Renal cortical epithelial cell (primary cell): ENCODE results near the gene C16orf74. TPM values are rescaled to one million over a fixed set of nuclear protein-coding genes. Genes with fewer than 3 reads are reported as not detected.

ENCODE experiments used
- DNase-seq: peaks from one replicate; pipeline ENCODE4 v3.0.0-alpha.2; 2011; ENCODE audit warnings: low read depth
- total RNA-seq: library from RNA; depleted of rRNA; stranded (reverse); fragments of >200 nt; gene quantifications from 2 replicates; pipeline ENCODE4 v1.2.3, GENCODE V29; 2014

C16orf74 gene
- total RNA-seq, 1 donor from 2014 or later = 1.6 TPM

DNA sequence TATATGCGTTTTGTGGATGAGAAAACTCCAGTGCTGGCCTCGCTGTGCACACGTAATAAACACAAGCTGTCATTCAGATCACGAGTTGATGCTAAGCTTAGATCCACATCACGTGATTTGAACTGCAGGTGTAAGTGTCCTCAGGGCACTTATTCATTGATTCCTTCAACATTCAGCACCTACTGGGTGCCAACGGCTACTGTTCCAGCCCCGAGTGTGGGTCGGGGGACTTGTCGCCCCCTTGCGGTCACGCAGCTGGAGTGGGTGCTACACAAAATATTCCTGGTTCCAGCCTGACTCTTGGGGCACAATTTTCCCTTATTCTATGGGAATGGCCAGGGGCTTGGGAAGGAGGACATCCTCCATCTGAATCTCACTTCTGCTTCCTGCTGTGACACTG is 32.2 kb downstream of the C16orf74 start:
- DNase-seq = peak; percentile 7

DNA sequence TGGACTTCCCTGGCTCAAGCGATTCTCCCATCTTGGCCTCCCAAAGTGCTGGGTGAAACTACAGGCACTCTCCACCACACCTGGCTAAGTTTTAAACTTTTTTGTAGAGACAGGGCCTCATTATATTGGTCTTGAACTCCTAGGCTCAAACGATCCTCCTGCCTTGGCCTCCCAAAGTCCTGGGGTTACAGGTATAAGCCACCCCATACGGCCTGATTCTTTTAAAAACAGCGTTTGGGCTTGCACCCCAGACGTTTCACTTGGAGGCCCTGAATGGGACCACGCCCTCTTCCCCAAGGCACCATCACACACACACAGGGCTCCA is 32.8 kb downstream of the C16orf74 start:
- no peak for DNase-seq

DNA sequence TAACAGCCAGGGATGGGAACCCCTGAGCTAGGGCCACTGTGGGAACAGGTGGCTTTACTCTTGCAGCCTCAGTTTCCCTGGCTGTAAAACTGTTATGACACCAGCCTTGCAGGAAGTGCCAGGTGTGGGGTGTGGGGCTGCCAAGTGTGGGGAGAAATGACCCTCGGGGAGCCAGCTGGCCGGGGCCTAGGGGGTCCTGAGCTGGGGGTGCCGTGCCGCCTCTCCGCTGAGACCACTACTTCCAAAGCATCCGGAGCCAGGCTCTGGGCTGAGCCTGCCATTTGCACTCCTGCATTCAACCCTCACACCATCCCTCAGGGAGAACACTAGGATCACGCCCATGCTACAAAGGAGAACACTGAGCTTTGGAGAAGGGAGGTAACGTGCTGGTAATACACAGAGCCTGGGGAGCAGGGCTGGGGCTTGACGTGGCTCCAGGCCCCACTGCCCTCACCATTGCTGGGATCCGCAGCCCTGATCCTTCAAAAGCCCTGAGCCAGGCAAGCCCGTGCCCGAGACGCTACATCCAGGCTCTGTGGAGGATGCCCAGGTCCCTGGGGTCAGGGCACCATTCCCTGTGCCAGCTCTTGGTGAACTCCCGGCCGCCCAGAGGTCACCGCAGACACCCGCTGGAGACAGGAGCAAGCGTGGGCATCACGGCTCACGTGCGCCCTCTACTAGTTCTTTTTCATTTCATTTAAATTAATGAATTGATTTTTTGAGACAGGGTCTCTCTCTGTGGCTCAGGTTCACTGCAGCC is 33.3 kb downstream of the C16orf74 start:
- peak; percentile 34 for DNase-seq

DNA sequence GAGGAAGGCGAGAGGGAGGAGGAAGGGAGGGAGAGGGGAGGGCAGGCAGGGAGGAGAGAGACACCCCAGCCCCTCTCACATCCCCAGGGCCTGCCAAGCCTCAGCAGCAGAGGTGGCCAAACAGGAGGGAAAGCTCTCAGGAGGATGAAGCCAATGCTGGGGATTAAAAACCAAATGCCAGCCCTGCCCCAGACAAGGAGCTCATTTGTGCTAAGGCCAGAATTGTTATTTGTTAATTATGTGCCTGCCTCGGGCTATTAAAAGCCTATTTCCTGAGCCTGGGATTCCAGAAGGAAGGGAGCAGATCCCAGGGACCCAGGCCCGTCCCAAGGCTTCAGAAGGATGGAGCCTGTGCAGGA is 34.2 kb downstream of the C16orf74 start:
- DNase-seq = no peak

DNA sequence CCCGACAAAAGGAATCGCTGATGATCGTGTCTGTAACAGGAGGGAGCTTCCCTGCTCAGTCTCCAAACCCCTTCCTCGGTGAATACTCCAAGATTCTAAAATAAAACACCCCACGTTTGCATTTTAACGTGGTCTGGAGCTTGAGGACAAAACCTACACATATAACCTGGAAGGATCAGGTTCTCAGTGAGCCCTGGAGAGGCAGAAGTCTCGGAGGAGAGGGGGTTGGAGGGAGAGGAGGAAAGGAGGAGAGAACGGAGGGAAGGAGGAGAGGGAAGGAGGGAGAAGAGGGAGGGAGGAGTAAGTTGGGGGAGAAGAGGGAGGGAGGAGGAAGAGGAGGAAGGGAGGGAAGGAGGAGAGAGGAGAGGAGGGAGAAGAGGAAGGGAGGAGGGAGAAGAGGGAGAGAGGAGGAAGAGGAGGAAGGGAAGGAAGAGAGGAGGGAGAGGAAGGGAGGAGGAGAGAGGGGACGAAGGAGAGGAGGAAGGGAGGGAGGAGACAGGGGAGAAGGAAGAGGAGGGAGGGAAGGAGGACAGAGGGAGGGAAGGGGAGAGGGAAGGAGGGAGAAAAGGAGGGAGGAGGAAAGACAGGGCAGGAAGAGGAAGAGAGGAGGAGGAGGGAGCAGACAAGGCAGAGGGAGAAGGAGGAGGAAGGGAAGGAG is 34.7 kb downstream of the C16orf74 start:
- no peak for DNase-seq

DNA sequence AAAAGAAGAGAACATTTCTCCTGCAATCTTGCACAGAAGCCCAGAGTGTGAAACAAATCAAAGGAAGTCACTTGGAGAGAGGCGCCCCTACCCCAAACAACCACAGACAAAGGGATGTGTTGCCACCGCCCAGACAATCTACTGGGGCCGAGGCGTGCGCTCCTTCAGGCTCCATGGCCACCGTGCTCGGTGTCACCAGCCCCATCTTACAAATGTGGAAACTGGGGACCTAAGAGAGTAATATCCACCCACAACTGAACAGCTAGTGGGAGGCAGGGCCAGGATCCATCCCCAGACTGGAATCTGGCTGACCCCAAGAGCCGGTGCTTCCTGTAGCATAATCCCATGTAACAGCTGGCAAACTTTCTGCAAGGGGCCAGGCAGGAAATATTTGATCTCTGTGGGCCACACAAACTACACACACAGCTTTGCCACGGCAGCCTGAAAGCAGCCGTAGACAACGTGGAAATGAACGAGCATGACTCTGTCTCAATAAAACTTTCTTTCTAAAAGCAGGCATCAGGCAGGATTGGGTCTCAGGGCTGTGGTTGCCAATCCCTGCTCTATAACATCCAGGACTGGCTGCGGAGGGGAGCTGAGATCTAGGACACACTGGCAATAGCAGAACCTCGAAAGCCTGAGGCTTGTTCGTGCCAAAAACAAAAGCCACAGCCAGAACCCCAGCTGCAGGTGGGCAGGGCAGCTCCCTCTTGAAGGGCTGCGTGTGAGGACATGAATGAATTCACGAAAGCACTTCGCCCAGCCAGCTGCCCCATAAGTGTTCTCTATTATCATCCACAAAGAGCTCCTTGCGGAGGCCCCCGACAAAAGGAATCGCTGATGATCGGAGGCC is 35.5 kb downstream of the C16orf74 start:
- DNase-seq = no peak

DNA sequence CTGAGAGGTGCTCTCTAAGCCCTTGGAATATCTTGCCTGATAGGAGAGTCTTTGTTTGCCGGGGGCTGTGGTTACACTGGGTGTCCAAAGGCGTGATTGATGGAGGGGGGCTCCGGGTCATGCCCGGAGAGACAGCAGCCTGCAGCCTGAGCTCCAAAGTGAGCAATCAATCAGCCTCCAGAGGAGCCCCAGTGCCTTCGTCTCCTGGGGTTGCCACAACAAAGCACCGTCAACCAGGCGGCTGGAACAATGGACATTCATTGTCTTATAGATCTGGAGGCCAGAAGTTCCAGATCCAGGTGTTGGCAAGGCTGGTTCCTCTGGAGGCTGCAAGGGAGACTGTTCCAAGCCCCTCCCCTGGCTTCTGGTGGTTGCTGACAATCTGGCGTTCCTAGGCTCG is 38.1 kb downstream of the C16orf74 start:
- DNase-seq = no peak

DNA sequence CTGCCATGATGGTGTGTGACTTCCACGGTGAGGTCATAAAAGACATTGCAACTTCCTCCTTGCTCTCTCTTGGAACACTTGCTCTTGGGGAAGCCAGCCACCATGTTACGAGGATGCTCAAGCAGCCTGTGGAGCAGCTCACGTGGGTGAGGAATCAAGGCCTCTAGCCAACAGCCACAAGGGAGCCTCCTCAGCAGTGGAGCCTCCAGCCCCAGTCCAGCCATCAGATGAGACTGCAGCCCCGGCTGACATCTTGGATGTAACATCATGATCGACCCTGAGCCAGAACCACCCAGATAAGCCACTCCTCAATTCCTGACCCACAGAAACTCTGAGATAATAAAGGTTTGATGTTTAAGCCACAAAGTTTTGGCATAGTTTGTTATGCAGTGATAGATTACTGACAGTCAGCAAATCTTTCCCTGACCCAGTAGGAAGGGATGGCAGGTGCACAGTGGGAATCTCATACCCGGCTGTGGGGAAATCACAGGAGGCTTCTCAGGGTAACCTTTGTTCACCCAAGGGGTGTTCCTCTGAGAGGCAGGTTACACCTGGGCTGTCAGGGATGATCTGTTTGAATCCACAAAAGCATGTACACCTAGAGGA is 38.8 kb downstream of the C16orf74 start:
- no peak for DNase-seq

DNA sequence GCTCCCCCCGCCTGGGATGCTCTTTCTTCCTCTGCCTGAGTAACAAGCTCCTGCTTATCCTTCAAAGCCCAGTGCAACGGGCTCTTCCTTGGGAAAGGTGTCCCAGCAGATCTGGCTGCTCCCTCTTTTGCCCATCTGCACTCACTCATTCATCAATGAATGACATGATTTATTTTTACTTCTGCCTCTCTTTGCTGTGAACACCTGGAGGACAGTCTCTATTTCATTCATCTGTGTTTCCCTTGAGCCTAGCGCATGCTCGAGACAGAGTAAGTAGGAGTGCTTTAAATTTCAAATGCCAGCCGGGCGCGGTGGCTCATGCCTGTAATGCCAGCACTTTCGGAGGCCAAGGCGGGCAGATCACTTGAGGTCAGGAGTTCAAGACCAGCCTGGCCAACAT is 40.2 kb downstream of the C16orf74 start:
- no peak for DNase-seq

DNA sequence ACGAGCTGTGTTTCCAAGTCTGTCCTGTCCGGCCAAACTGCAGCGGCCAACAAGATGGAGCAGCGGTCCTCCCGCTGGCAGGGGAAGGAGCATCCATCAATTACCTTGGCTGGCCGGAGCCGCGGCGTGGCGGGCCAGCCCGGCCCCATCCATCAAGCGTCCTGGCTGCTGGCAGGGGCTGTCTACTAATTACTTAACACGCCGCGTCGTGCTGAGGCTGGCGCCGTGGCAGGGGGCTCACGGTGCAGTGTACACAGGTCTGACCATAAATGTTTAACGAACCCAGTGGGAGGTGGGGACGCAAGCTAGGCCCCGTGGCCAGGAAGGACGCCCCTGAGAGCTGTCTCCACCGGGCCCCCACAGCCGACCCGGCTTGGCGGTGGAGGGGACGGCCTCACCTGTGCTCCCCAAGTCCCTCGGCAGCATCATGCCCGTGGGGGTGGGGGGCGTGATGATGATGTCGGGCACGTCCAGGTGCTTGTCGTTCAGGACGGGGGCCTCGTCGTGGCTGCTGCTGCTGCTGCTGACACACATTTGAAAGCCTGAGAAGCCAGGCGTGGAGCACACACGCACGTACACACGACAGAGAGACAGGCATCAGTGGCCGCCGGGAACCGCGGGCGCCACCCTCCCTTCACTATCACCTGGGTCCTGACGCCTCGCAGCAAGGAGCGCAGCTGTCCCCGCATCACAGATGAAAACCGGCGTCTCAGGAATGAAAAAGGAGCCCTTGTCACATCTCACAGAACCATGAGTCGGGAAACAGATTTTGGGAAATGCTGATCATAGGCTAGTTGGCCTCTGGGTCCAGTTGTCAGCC is 40.9 kb downstream of the C16orf74 start:
- no peak for DNase-seq

DNA sequence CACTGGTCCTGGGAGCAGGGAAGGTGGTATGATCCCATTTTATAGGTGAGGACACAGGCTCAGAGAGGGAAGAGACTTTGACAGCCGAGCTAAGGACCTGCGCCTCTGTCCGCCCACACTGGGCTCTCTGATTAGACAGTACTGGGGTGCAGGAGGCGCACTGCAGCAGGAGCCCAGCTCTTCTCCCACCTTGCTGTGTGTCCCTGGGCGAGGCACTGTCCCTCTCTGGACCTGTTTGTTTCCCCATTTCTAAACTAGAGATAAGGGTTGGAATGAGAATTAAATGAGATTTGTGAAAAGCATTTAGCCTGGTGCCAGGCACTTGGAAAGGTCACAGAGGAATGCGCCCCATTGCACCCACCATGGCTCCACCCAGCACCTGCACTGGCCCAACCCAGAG is 42.6 kb downstream of the C16orf74 start:
- no peak for DNase-seq

DNA sequence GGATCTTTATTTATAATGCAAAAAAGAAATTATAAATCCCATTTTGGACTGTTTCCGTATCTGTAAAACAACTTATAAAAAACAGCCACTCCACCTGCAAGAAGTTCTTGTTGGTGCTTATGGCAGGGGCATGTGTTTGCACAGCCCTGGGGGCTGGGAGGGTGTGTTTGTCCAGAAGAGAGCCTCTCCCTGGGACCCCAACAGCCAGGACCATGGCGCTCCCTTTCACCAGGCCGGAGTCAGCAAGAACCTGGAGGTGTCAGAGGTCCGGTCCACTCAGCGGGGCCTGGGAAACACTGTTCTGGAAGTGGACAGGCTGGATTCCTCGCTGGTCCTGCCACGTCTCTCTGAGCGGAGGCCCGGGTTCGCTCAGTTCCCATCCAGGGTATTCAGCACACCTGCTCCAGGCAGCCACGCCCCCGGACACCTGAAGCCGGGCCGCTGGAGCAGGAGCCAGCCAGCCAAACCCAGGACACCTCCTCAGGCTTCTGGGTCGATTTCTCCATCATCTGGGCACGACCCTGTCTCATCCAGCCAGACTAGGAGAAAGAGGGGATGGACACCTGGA is 43.3 kb downstream of the C16orf74 start:
- no peak for DNase-seq

DNA sequence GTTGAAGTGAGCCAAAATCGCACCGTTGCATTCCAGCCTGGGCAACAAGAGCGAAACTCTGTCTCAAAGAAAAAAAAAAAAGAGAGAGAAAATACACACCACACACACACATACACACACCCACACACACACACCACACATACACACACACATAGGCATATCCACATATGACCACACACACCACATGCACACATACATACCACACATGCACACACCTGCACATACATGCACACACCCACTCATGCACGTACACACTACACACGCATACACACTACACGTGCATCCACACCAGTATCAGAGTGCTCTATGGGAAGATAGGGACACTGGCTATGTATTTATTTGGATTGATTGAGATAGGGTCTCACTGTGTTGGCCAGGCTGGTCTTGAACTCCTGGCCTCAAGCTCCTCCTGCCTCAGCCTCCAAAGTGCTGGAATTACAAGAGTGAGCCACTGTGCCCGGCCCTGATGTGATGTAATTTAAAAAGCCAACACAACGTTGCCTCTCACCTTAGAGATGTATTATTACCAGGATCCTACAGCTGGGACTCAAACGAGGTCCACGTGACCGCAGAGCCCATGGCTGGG is 44.4 kb downstream of the C16orf74 start:
- no peak for DNase-seq

DNA sequence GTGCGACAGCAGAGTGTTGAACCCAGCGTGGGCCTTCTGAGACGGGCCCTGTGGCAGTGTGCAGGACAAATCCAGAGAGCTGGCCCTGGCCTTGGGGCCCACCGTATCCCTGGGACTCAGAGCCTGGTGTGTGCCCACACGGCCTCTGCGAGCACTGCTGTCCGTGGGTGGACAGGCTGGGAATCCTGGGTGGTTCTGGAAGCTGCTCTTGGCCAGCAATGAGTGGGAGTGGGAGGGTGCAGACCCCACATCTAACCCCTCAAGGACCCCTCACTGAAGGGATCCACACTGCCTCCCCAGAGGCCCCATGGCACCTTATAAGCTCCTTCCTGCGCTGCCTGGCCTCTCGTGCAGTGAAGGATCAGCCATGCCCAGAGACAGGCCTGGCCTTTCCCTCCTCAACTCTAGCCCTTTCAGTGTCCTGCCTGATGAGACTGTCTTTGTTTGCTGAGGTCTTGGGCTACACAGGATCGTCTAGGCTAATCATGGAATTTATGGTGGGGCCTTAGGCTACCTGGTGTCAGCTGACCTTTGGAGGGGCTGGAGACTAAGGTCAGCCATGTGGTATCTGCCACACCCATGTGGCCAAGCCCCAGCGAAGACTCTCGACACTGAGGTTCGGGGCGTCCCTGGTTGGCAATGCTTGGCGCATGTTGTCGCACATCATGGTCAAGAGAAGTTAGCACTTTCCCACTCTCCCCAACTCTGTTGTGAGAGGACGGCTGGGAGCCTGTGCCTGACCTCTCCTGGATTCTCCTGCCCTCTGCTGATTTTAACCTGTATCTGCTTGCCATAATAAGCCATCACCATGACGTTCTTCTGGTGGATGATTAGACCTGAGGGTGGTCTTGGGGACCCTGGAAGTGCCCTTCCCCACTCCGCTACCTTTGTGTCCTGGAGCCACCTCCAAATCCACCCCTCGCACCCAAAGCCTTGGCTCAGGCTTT is 45.7 kb downstream of the C16orf74 start:
- no peak for DNase-seq

DNA sequence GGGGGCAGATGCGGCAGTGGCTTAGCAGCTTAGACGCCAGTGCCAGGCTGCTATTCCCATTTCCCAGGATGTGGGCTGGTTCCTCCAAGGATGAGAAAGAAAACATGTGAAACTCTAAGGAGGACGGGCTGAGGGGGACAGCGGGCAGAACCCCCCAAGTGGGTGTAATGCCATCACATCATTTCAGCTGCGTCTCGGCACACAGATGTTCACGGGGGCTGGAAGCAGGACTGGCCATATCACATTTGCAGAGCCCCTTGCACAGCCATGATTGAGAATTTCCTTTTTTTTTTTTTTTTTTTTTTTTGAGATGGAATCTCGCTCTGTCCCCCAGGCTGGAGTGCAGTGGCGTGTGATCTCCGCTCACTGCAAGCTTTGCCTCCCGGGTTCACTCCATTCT is 46.9 kb downstream of the C16orf74 start:
- no peak for DNase-seq

DNA sequence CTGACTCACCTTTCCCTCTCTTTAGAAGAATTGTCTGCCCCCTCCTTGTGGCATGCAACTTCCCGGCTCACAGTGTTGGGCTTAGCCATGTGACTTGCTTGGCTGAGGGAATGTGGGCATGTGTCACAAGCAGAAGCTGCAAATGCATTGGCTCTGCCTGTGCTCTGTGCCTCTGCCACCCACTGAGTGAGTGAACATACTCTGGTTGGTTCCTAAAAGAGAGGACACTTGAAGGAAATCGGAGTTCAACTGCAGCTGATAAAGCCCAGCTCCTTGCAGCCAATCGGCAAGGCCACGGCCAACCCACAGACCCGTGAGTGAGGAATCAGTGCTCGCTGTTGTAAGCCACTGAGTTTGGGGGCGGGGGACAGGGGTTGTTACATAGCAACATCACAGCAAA is 51.3 kb downstream of the C16orf74 start:
- DNase-seq = peak; percentile 75

DNA sequence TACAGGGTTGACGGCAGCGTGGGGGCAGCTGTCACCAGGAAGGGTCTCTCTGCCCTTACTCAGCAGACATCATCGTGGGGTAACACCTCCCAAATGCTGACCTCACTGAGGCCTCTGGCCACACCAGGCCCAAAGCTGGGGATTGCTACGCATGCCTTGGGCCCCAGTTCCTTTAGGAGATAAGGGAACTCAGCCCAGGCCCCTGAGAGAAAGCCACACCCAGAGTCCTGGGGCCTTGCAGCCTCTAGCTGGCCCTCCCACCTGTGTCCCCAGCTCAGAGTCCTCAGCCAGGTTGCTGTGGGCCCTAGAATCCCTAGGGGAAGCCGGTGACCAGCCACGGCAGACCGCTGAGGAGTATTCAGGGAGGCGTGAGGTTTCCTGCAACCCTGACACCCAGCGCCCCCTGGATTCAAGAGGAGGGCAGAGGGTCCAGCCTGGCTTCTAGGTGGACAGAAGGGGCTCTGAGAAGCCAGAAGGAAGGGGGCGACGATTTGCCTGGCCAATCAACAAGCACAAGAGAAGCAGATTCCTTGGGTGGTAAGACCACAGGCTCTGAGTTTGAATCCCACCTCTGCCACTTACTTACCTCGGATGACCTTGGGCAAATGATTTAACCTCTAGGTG is 51.8 kb downstream of the C16orf74 start:
- no peak for DNase-seq

DNA sequence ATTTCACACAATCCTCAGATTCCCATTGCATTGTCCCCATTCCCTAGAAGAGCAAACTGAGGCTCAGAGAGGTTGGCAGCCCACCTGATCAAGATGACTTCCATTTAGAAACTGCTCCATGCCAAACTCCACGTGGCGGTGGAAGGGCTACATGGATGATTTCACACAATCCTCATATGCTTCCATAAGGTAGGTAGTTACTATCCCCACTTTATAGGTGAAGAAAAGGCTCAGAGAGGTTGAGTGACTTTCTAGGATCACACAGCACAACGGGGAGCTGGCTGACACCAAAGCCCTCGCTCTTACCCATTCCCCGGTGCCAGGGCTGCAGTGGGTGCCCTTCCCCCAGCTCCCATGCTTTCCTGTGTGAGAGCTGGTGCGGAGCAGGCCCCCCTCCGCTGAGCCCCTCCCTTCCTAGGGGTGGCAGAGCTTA is 52.4 kb downstream of the C16orf74 start:
- DNase-seq = no peak

DNA sequence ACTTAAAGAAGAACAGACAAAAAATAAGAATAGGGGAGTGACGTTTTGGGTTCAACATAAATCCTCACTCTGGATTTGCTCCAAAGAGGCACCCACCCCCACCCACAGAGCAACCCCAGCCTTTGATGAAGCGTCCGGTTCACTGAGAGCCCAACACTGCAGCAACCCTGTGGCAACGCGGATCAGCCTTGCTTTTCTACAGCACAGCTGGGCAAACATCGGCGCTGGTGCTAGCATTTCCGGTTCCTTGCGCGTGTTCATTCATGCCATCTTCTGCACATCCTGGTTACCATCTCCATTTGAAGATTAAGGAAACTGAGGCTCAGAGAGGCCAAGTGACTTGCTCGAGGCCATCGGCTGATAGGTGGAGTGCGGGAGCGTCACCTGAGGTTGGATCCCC is 53.5 kb downstream of the C16orf74 start:
- DNase-seq = no peak
